HEK293 (cell line): ENCODE data around the gene SH3BGRL.

Experiments used
- CTCF ChIA-PET: fragments of 350-600 bp; formaldehyde crosslinking; extraction: SDS; loops from one replicate; lab custom pipeline; 2021; ENCODE audit warnings: antibody characterized with exemption; lab: Yijun Ruan, JAX
- POLR2A ChIA-PET: fragments of 300-600 bp; formaldehyde crosslinking; extraction: SDS; loops from one replicate; lab custom pipeline; 2020; ENCODE audit warnings: antibody characterized with exemption, inconsistent platforms; lab: Yijun Ruan, JAX
- H3K27ac ChIP-seq: fragments of 200-500 bp; sonication (Bioruptor generic); 2 replicates; pipeline ENCODE4 v1.5.1; 2014; ENCODE audit warnings: low read depth, low read length, control low read depth, inconsistent platforms; ENCODE audit errors: extremely low read depth
- H3K36me3 ChIP-seq, 2 experiments: fragments of 200-500 bp in 1 of 2; sonication (Bioruptor generic) in 1 of 2; 1 replicate in 1 of 2; 2 replicates in 1 of 2; pipeline ENCODE4 v1.5.1; 2014 to 2017; ENCODE audit warnings: inconsistent platforms in 2 of 2, low read length in 2 of 2; ENCODE audit not compliant: control insufficient read depth in 2 of 2, insufficient read depth in 1 of 2
- H3K4me1 ChIP-seq: fragments of 200-500 bp; sonication (Bioruptor generic); 2 replicates; pipeline ENCODE4 v1.5.1; 2014; ENCODE audit warnings: mild to moderate bottlenecking, low read length, inconsistent platforms; ENCODE audit not compliant: control insufficient read depth, insufficient read depth
- H3K4me3 ChIP-seq: 2 replicates; pipeline ENCODE4 v1.5.1; 2011; ENCODE audit warnings: low read depth, mild to moderate bottlenecking, control low read depth, low read length, moderate library complexity
- H3K9me3 ChIP-seq: fragments of 200-500 bp; sonication (Bioruptor generic); 2 replicates; pipeline ENCODE4 v1.5.1; 2014; ENCODE audit warnings: low read depth, low read length, inconsistent platforms; ENCODE audit not compliant: control insufficient read depth, insufficient read depth
- BCL11A ChIP-seq: fragments of 450-650 bp; formaldehyde crosslinking; IDR thresholded peaks from 2 replicates; pipeline ENCODE4 v1.5.1; 2016; ENCODE audit warnings: low read depth, missing biosample characterization, missing genetic modification characterization
- ELK4 ChIP-seq: IDR thresholded peaks from 2 replicates; pipeline ENCODE4 v1.6.1; 2011; ENCODE audit warnings: mild to moderate bottlenecking, low read depth, low read length, borderline replicate concordance
- GLI2 ChIP-seq: fragments of 450-650 bp; formaldehyde crosslinking; IDR thresholded peaks from 2 replicates; pipeline ENCODE4; 2017; ENCODE audit warnings: missing biosample characterization, missing genetic modification characterization, low read depth, borderline replicate concordance
- IKZF3 ChIP-seq: fragments of 450-650 bp; IDR thresholded peaks from 2 replicates; pipeline ENCODE4 v1.5.0; 2018; ENCODE audit warnings: missing biosample characterization, mild to moderate bottlenecking, missing genetic modification characterization, moderate library complexity
- KLF8 ChIP-seq: fragments of 450-650 bp; formaldehyde crosslinking; IDR thresholded peaks from 2 replicates; pipeline ENCODE4 v1.5.1; 2016; ENCODE audit warnings: missing biosample characterization, missing genetic modification characterization
- PATZ1 ChIP-seq: fragments of 450-650 bp; formaldehyde crosslinking; IDR thresholded peaks from 2 replicates; pipeline ENCODE4 v1.5.1; 2016; ENCODE audit warnings: missing biosample characterization, missing genetic modification characterization
- TCF7L2 ChIP-seq: IDR thresholded peaks from 2 replicates; pipeline ENCODE4 v1.6.1; 2011; ENCODE audit warnings: low read depth, mild to moderate bottlenecking, inconsistent platforms, low read length, moderate library complexity, borderline replicate concordance
- ZBTB49 ChIP-seq: fragments of 450-650 bp; formaldehyde crosslinking; IDR thresholded peaks from 2 replicates; pipeline ENCODE4 v1.5.1; 2016; ENCODE audit warnings: missing biosample characterization, missing genetic modification characterization, low read depth
- ZNF138 ChIP-seq: fragments of 450-650 bp; formaldehyde crosslinking; IDR thresholded peaks from 2 replicates; pipeline ENCODE4 v1.5.1; 2016; ENCODE audit warnings: missing biosample characterization, missing genetic modification characterization, borderline replicate concordance
- ZNF202 ChIP-seq: fragments of 450-650 bp; formaldehyde crosslinking; IDR thresholded peaks from 2 replicates; pipeline ENCODE4 v1.5.1; 2016; ENCODE audit warnings: missing biosample characterization, missing genetic modification characterization, borderline replicate concordance
- ZNF211 ChIP-seq: fragments of 450-650 bp; formaldehyde crosslinking; IDR thresholded peaks from 2 replicates; pipeline ENCODE4 v1.5.1; 2016; ENCODE audit warnings: low read depth, missing biosample characterization, missing genetic modification characterization
- ZNF221 ChIP-seq: fragments of 450-650 bp; formaldehyde crosslinking; IDR thresholded peaks from 2 replicates; pipeline ENCODE4 v1.5.1; 2017; ENCODE audit warnings: missing biosample characterization, missing genetic modification characterization, borderline replicate concordance
- ZNF248 ChIP-seq: fragments of 450-650 bp; formaldehyde crosslinking; IDR thresholded peaks from 2 replicates; pipeline ENCODE4 v1.5.1; 2017; ENCODE audit warnings: missing biosample characterization, missing genetic modification characterization
- ZNF335 ChIP-seq: fragments of 450-650 bp; formaldehyde crosslinking; conservative IDR thresholded peaks from 2 replicates; pipeline ENCODE4 v1.5.1; 2016; ENCODE audit warnings: missing biosample characterization, missing genetic modification characterization
- ZNF341 ChIP-seq: fragments of 450-650 bp; formaldehyde crosslinking; IDR thresholded peaks from 2 replicates; pipeline ENCODE4; 2016; ENCODE audit warnings: low read depth, missing biosample characterization, missing genetic modification characterization
- ZNF394 ChIP-seq: fragments of 450-650 bp; formaldehyde crosslinking; IDR thresholded peaks from 2 replicates; pipeline ENCODE4 v1.5.1; 2016; ENCODE audit warnings: missing biosample characterization, missing genetic modification characterization, mild to moderate bottlenecking, moderate library complexity, borderline replicate concordance
- ZNF398 ChIP-seq: fragments of 450-650 bp; formaldehyde crosslinking; IDR thresholded peaks from 2 replicates; pipeline ENCODE4 v1.5.1; 2017; ENCODE audit warnings: missing biosample characterization, missing genetic modification characterization
- ZNF529 ChIP-seq: fragments of 450-650 bp; formaldehyde crosslinking; IDR thresholded peaks from 2 replicates; pipeline ENCODE4 v1.5.1; 2017; ENCODE audit warnings: missing genetic modification characterization, missing biosample characterization; ENCODE audit not compliant: insufficient replicate concordance
- ZNF548 ChIP-seq: fragments of 450-650 bp; formaldehyde crosslinking; IDR thresholded peaks from 2 replicates; pipeline ENCODE4 v1.5.1; 2016; ENCODE audit warnings: missing biosample characterization, missing genetic modification characterization
- ZNF596 ChIP-seq: fragments of 450-650 bp; IDR thresholded peaks from 2 replicates; pipeline ENCODE4 v1.5.0; 2018; ENCODE audit warnings: missing biosample characterization, mild to moderate bottlenecking, missing genetic modification characterization, moderate library complexity
- ZNF654 ChIP-seq: fragments of 450-650 bp; formaldehyde crosslinking; IDR thresholded peaks from 2 replicates; pipeline ENCODE4 v1.5.1; 2016; ENCODE audit warnings: low read depth, missing biosample characterization, missing genetic modification characterization
- ZNF660 ChIP-seq: fragments of 450-650 bp; IDR thresholded peaks from 2 replicates; pipeline ENCODE4 v1.5.1; 2018; ENCODE audit warnings: missing biosample characterization, mild to moderate bottlenecking, missing genetic modification characterization
- ZNF664 ChIP-seq: fragments of 450-650 bp; formaldehyde crosslinking; IDR thresholded peaks from 2 replicates; pipeline ENCODE4 v1.5.1; 2016; ENCODE audit warnings: missing biosample characterization, missing genetic modification characterization

The SH3BGRL gene

GRCh38 chrX:81201671-81202455 lies at the start of gene SH3BGRL, which contains the start of gene HMGN5:
Gene SH3BGRL (plus strand): TSS chrX:81202102. CDS start chrX:81202201, 99 bp downstream.
Gene HMGN5 (minus strand): TSS chrX:81201913. CDS start chrX:81121549, 80,364 bp downstream.
- Histone ChIP-seq H3K27ac (no peak within 1 kb of the TSS), H3K4me1 (no peaks in the 10 kb centered on the region), H3K4me3 (peak within 1 kb of the TSS; percentile 37), H3K9me3 (no peaks in the 10 kb centered on the region), H3K36me3 (no peaks in the 10 kb centered on the region)
- TF ChIP-seq ZNF660 (tag by site-specific recombination) (no peak), ZNF664 (tag by site-specific recombination) (no peak), ZNF211 (no peak), ZNF335 (tag by site-specific recombination) (peak; percentile 43; the same call in 1 of the 2 replicates), ZNF202 (tag by site-specific recombination) (no peak), ELK4 (no peak), ZNF596 (no peak), ZNF138 (tag by site-specific recombination) (no peak), ZNF221 (no peak), ZNF341 (tag by site-specific recombination) (peak; percentile 83), IKZF3 (tag by site-specific recombination) (0 out of 2 replicates have a peak, but pooled peaks have one; percentile 20), GLI2 (tag by site-specific recombination) (no peak), ZNF398 (tag by site-specific recombination) (no peak), BCL11A (tag by site-specific recombination) (no peak), ZNF394 (tag by site-specific recombination) (peak; percentile 83; the same call in 1 of the 2 replicates), ZNF548 (tag by site-specific recombination) (peak; percentile 31; the same call in 1 of the 2 replicates), ZNF248 (tag by site-specific recombination) (no peak), PATZ1 (no peak), ZNF529 (tag by site-specific recombination) (no peak), ZBTB49 (tag by site-specific recombination) (no peak), ZNF654 (tag by site-specific recombination) (no peak), TCF7L2 (no peak), KLF8 (no peak)
- POLR2A ChIA-PET = interaction anchor here (0.6 to 2.0 kb wide), 2 partner anchors 176 to 393 kb away, joined by 3 to 6 read pairs; no protein-coding TSS in a partner anchor
- CTCF ChIA-PET = interaction anchor here (0.6 to 0.7 kb wide), 4 partner anchors 9 to 392 kb away, joined by 3 to 4 read pairs (median 4); partner anchors contain the start of gene BRWD3
